Limb (tissue), 2 donors: Measurements from ENCODE around the gene PSMB11.

ENCODE experiments used
- DNase-seq, 2 donors: peaks; one replicate each; pipeline ENCODE4 v3.0.0-alpha.2; 2016; ENCODE audit errors: extremely low spot score in 2 of 2

Gene PSMB11

GRCh38 chr14:23079716-23080115 is 37.7 kb downstream of the PSMB11 start:
- DNase-seq, result no peak

DNA sequence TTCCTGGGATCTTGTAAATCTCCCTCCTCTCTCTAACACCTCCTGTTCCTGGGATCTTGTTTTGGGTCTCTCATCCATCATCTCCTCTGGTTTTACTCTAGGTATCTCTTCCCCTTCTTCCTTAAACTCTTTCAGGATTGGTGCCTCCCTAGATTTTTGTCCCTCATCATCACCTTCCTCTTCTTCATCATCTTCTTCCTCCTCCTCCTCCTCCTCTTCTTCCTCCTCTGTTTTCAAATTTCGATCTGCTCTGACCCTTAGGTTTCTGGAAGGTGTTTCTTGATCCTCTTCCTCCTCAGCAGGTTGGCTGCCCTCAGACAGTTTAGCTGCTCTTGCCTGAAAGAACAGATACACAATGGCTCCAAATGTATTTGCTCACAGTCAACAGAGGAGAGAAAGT is 38.5 kb downstream of the PSMB11 start:
- no peak for DNase-seq

DNA sequence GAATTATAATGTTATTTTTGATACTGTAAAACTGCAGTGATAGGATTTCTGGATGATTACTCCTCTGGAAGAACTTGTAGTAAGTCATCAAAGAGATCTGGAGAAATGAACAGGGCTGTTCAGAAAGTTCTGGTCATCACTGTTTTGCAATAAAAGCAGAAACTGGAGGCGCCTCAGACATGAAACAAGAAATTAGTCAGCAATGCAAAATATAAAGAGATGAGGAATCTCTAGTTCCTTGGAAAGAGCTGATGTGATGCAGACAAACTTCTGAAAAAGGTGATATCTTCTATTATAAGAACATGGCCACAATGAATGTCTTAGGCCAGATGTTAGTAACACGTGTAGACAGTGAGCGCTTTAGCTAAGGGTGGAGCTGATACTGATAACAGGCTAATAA is 43.4 kb downstream of the PSMB11 start:
- no peak for DNase-seq

GRCh38 chr14:23086565-23086964 is 44.6 kb downstream of the PSMB11 start:
- DNase-seq, result no peak

DNA sequence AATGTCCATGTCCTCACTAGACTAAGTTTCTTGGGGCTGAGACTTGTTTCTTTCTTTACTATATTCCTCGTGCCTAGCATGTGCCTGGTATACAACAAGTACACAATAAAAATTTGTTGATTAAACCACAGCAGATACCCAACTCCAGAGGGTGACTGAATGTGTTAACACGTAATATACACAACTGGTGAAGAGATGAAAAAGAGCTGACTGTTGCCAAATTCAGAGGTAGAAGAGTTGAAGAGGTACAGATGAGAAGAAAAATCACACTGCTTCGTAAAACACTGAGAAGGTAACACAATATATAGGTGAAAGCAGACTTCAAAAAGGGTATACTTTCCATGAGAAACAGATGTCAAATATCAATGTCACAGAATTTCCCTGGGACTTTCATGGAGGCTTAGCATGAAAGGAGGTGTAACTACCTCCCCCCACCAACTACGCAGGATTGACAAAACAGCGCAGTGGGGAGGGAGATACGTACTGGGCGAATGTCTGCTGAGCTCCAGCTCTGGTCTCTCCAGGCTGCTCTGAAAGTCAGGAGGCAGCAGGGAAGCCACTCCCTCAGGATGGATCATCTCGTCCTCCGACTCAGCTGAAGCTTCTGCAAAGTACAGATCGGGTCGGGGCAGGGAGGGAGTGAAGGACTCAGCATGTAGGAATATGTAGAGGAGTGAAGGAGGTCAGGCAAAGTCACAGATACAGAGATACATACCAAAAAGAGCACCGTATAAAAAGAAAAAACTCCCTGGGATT is 47.7 kb downstream of the PSMB11 start:
- no peak for DNase-seq

- no peak for DNase-seq
These were observed 48.2 kb downstream of the PSMB11 start for GRCh38 chr14:23090254-23090636.

DNA sequence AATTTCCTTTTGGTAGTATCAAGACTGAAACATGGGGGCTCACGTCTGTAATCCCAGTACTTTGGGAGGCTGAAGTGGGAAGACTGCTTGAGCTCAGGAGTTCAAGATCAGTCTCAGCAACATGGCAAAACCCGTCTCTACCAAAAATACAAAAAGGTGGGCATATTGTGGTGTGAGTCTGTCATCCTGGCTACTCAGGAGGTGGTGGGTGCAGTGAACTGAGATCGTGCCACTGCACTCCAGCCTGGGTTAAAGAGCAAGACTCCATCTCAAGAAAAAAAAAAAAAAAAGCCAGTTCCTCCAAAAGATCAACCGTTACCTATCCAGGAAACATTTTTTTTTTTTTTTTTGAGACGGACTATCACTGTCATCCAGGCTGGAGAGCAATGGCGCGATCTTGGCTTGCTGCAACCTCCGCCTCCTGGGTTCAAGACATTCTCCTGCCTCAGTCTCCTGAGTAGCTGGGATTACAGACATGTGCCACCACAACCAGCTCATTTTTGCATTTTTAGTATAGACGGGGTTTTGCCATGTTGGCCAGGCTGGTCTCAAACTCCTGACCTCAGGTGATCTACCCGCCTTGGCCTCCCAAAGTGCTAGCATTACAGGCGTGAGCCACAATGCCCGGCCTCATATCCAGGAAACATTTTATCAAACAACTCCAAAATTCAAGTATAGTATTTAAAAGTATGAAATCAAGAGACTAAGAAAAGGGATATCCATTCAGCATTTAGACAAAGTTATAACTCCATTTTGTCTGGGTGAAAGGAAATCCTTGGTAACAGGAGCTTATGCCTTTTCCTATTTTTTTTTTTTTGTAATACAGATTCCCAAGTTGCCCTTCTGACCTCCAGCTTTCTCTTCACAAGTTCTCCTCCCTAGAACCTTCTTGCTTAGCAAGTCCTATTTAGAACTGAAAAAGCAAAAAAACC is 49.5 kb downstream of the PSMB11 start:
- DNase-seq, result no peak

DNA sequence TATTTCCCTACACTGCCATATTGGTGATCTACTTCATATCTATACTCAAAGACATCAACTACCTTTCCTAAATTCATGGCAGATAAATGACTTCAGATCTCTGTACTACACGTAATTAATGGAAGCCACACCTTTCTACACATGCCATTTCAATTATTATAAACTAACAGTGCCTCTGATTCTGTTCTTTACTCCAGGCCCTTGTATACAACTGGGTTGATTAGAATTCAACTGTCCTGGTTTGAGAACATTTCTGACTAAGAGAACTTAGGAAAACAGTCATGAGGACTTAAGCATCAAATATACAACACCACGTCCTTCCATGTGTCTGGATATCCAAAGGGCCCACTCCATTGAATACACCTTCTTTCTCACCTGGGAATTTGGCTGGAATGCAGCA is 51.1 kb downstream of the PSMB11 start:
- DNase-seq, result no peak

DNA sequence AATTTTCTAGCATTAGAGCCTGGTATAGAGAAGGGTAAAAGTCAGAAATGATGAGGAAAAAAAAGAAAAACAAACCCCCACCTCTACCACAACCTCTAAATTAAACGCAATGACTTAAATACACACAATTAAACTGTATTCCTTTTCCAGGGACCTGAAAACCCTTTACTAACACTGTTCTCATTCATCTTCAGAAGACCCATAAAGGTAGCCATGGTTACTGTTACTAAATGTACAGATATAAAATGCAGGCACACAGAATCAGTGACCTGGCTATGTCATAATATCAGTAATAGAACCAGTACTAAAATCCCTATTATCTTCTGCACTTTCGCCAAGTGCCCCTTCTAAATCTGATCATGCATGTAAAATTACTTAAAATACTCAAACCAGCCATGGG is 51.5 kb downstream of the PSMB11 start:
- DNase-seq, result no peak
